ENCODE results near the gene EFTUD2.

DNA sequence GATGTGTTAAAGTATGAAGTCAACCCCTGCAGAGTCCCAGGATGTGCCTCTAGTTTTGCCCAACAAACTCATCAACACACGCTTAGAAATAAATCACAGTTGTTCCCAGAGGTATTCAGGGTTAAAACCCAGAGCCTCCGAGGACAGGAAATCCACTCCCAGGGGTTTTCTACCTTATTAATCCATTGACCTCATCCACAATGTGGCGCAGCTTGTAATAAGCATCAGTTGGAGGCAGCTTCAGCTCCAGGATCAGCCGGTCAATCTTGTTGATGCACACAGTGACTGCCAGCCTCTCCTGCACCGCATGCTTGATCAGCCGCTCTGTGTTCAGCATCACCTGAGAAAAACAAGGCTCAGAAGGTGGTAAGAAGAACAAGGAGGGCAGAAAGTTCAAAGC is 23.5 kb downstream of the EFTUD2 start:
- TF ChIP-seq, protein P1, sequence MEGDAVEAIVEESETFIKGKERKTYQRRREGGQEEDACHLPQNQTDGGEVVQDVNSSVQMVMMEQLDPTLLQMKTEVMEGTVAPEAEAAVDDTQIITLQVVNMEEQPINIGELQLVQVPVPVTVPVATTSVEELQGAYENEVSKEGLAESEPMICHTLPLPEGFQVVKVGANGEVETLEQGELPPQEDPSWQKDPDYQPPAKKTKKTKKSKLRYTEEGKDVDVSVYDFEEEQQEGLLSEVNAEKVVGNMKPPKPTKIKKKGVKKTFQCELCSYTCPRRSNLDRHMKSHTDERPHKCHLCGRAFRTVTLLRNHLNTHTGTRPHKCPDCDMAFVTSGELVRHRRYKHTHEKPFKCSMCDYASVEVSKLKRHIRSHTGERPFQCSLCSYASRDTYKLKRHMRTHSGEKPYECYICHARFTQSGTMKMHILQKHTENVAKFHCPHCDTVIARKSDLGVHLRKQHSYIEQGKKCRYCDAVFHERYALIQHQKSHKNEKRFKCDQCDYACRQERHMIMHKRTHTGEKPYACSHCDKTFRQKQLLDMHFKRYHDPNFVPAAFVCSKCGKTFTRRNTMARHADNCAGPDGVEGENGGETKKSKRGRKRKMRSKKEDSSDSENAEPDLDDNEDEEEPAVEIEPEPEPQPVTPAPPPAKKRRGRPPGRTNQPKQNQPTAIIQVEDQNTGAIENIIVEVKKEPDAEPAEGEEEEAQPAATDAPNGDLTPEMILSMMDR (IDR thresholded peaks at IDR 0.05): no peak
- TF ChIP-seq POLR2A (IDR thresholded peaks at IDR 0.05): no peak
